Effector CD8-positive, alpha-beta T cell (primary cell): ENCODE measurements around the gene PTH2.

Experiments
- DNase-seq: peaks from one replicate; lab custom pipeline; 2025; lab: John Stamatoyannopoulos, UW

Gene PTH2

DNA sequence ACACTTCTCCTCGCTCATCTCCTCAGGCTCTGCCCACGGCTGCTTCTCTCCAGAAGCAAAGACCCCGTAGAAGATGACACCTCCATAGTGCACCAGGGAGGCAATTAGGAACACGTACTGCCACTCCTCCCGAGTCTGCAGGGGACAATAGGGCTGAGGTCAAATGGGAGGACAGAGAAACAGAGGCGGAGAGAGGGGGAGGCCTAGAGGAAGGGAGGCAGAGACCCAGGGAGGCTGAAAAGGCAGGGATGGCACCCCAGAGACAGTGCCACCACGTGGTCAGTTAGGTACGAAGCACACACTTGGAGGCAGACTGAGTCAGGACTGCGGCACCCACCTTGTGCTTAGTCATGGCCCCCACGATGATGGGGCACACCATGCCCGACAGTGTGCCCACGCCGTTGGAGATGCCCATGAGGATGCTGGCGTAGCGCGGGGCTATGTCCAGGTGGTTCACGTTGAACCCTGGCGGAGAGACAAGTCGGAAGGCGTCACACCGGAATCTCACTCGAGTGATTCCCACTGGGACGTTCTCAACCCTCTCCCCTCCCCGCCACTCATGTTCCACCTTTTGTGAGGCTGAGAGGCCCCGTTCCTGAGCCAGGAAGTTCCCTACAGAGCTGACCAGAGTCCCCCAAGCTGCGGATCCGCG is 7.6 kb upstream of the PTH2 start:
- DNase-seq: no peak

DNA sequence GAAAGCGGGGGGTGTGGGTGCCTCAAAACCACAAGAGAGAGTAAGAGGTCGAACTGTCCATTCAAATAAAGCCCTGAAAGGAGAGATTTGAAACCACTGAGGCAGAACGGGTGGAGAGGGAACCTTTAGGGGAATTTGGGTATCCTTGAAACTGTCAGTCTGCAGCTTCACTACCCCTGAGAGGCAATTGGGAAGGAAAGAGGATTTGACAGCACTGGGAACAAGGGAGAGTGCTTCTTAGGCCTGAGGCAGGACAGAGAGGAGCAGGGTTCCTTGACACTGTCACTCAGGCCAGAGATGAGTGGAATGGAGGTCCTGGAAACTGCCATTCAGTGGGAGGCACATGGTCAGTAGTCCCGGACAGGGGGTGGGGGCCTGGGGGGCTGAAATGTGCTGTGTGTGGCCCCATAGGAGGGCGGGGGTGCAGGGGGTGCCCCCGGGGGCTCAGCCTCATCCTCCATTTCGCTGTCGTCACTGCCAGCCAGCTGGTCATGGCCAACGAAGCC is 7.0 kb upstream of the PTH2 start:
- no peak for DNase-seq

DNA sequence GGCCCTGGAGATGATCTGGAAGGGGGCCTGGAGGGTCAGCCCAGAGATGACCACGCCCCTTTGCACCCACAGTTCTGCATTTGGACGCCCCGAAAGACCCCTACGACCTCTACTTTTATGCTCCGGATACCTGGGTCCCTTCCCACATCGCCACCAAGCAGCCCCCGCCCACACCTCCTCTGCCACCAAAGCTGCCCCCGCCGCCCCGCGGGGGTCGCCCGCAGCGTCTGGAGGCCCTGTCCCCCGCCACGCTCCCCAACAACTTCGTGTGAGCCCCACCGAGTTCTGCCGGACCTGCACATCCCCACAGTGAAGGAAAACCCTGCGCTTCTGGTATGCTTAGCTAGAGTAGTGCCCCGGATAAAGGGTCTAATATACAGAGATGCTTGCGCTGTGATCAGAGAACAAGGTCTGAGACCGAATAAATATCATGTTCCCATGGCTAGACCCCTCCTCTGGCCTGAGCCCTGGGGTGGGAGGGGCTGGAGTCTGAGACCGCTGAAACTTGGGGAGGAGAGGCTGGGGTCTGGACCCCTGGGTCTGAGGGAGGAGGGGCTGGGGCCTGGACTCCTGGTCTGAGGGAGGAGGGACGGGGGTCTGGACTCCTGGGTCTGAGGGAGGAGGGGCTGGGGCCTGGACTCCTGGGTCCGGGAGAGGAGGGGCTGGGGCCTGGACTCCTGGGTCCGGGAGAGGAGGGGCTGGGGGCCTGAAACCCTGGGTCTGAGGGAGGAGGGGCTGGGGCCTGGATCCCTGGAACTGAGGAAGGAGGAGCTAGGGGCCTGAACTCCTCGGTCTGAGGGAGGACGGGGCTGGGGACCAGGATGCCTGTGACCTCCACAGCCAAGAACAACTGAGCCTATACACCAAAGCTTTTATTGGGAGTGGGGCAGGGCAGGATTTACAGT is 5.6 kb upstream of the PTH2 start:
- no peak for DNase-seq

DNA sequence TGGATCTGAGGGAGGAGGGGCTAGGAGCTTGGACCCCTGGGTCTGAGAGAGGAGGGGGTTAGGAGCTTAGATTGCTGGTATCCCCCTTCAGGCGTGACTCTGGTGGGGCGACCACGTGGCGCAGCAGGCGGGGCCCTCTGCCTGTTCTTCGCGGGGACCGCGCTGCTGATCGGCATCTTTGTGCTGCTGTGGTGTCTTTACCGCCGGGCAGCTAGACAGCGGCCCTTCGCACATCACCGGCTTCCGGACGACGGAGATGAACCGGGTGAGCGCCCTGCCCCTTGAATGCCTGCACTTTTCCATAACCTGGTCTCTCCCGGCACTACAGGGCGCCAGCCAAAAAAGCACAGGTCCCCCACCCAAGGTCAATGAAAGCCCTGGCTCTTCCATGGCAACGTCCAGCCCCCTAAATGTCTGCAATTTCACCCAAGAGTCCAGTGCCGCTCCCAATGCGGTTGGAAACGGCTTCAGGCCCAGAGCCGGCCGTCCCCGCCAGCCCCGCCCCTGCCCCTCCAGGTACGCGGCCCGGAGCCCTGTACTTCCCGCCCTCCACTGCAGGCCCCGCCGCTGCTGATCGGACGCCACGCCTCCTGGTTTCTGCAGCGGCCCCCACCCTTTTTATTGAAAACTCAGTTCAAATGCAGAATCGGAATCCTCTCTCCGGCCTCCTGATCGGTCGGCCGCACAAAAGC is 4.8 kb upstream of the PTH2 start:
- no peak for DNase-seq

DNA sequence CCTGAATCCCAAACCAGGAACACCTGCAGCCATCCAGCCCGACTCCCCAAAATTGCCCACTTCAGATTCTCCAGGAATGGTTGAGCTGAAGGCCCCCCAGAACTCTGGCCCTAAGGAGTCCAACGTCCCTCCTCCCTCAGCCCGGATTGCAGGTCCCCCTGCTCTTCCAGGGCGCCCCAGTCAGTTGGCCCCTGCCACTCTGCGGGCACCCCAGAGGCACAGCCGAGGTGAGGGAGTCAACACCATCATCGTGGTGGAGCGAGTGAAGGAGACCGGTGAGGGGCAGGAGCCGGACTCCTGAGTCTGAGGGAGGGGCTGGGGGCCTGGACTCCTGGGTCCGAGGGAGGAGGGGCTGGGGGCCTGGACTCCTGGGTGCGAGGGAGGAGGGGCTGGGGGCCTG is 4.1 kb upstream of the PTH2 start:
- no peak for DNase-seq

DNA sequence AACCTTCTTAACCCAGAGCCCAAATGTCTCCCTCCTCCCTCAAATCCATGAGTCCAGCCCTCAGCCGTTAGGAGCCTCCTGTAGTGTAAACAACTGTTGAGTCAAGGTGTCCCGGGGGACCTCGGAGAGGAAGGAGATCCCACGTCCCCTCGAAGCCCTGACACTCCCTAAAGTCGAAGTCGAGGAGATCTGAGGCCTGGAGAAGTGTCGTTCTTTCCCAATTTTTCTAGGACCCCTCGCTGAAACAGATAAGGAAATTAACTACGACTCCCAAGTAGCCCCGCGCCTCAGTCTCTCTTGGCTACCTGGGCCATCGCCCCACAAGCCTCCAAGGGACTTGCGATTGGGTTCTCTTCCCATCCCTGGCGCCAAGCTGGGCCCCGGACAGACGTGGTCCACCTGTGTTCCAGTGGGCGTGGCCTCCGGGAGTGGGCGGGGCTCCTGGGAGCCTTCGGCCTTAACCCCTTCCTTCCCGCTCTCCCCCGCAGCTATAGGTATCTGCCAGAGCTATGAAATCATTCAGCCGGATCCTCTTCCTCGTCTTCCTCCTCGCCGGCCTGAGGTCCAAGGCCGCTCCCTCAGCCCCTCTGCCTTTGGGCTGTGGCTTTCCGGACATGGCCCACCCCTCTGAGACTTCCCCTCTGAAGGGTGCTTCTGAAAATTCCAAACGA is 2.8 kb upstream of the PTH2 start:
- DNase-seq: no peak

DNA sequence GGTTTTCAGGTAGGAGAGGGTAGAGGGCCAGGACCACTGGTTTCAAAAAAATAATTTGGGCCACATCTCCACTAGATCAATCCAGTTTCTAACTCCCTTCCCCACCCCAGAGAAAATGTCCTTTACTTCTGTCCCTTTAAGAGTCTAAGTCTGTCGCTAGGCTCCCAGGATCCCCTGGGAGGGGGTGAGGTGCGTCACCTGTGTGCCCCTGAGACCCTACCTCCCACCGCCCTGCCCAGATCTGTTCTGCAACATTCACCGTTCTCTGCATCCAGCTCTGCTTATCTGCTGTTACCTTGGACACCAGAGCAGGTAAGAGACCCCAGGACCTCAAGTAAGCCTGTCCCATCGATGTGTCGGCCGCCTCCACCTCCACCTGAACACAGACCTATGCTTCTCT is 1.9 kb upstream of the PTH2 start, which contains the start of gene GFY:
Gene GFY (plus strand): TSS at position 211 of the 400 bp plus-strand sequence. CDS start 1,043 bp downstream, outside the sequence.
- DNase-seq: no peak

DNA sequence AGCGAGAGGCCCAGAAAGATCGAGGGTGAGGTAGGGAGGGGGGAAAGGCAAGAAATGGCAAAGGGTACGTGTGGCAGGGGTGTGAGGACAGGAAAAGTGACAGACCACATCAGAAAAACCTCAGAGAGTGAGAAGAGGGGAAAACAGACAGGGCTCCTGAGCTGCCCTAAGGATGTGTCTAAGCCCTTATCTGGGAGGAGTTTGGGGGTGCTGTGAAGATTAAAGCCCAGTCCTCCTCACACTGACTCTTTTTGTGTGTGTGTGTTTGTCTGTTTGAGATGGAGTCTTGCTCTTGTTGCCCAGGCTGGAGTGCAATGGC is 703 bp upstream of the PTH2 start:
- DNase-seq: no peak

DNA sequence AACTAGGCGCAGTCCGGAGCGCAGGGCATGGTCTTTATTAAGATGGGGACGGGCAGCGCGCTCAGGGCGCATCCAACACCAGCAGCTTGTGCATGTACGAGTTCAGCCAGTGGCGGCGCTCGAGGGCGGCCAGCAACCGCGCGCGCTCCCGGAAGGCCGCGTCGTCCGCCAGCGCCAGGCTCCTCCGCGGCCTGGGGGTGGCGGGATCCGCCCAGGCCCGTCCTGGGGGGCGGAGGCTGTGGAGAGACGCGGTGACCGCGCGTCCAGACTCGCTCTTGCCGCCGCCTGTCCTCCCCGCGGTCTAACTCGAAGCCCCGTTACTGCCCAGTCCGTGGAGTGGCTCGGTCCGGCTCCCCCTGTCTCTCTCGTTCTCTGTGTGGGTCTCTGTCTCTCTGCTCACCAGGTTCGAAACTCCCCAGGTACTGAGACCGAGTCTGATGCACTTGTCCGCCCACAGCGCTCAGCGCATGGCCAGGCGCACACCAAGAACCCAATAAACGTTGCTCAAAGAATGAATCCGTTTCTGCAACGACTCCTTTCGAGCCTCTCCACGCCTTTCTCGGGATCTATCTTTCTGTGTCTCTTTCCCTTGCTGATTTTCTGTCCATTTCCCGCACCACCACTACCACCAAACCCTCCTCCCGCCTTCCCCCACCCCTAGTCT is 702 bp downstream of the PTH2 start:
- DNase-seq: no peak

DNA sequence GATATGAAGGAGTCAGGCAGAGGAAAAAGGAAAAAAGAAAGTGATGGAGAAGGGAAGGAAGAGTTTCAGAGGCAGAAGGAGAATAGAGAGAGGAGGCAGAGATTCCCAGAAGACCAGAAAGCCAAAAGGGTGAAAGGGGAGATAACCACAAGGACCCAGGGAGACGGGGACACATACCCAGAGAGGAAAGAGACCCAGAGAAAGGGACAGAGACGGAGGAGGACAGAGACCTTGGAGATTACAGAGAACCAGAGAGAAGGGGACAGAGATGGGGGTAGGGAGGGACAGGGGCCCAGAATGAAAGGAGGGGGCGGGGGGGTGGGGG is 1.4 kb downstream of the PTH2 start:
- no peak for DNase-seq

DNA sequence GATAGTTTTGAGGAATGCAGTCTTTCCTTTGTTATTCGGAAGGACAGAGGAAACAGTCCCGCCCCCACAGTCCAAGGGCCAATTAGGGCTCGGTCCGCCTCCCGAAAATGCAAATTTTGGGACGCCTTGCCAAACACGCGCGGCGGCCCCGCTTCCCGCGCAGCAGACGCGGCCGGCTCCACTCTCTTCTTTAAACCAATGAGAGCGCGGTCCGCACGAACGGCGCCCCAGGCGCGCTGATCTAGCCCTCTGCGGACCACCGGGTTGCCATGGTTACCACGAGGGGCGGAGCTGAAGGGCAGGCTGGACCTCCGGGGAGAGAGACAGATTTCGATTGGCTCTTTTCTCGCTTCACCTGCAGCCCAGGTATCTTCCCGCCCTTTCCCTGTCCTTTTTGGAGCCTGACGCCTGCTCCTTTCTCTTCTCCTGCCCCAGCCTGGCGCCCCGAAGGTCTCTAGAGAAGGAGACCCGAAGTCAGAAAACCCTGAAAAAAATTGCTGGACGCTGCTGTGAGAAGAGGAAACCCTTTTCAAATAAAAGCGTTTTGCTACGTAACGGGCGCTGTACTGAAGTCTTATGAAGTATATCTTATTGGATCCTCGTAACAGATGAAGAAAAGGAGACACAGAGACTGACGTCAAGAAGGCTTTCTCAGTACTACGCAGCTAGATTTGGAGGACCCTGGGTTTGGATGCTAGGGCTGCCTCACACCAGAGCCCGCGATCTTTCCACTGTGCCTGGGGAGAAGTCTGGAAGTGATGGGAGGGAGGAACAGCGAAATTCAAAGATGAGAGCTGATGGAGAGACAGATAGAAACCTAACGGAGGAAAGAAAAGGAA is 2.0 kb downstream of the PTH2 start:
- no peak for DNase-seq

DNA sequence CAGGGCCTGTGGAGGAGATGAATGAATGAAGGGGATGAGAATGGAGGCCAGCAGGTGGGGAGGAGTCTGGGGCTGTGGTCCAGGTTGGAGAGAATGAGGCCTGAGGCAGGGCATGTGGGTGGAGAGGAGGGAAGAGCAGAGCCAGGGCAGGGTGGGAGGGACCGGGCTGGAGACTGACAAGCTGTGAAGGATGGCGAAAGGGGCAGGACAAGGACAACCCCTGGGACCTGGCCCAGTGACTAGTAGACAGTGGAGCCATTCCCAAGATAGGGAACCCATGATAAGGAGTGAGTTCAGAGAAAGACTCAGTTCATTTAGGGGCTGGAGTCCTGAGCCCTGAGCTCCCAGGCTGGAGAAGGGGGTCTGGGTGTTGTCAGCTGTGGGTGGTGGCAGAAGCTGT is 3.0 kb downstream of the PTH2 start:
- no peak for DNase-seq

DNA sequence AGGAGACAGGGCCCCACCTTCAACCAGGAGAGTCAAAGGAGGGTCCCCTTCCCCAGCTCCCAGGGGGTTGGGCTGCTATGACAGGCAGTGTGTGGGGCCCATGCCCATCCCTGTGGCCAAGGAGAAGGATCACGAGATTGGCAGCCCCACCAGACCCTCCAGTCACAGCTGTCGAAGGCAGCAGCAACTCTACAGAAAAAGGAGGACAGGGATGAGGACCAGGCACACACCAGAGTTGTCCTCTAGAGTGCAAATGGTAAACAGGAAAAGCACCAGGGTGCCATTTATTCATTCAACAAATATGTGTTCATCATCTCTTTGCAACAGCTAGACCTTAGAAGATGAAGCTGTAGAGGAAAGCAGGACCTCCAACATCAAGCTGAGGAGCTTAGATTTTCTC is 4.1 kb downstream of the PTH2 start:
- no peak for DNase-seq

DNA sequence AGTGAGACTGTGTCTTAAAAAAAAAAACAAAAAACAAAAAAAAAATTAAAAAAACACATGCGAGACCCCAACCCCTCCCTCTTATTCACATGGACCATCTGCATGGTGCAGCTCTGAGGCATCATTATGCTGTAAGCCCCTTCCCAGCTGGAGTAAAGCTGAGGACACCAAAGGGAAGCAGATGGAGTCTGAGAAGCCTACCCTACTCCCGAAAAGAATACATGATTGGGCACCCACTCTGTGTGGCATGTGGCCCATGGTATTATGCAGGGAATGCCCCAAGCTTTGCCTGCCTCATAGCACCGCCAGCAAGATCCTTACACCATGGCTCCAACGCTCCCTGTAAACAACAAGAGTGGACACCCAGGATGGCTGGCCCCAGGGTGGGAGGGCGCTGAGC is 4.7 kb downstream of the PTH2 start:
- no peak for DNase-seq

DNA sequence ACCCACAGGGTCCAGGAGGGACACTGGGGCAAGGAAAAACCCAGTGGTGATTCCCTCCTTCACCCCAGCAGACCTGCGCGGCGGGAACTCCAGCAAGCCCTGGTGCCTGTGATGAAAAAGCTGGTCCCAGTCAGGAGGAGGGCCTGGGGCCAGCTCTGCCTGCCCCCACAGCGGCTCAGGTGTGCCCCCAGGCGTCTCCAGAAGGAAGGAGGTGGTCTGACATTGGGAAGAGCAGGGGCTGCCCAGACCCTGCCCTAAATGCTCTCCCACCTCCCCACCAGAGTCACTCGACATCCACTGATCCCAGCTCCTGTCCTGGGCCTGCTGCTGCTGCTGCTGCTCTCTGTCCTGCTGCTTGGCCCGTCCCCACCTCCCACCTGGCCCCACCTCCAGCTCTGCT is 6.2 kb downstream of the PTH2 start:
- DNase-seq: no peak

DNA sequence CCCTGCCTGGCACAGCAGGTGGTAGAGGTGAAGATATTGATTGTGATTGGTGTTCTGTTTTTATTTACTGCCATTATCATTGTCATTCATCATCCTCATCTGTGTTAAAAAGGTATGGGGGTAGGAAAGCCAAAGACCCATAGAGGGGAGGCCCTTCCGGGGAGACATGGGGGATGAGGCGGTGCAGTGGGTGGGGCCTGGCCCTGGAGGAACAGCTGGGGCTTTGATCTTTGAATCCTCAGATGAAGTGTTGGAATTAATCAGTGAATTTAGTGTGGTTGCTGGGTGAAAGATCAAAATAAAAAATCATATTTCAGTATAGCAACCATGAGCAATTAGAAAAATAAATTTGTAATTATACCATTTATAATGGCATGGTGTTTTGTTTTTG is 7.4 kb downstream of the PTH2 start:
- no peak for DNase-seq

DNA sequence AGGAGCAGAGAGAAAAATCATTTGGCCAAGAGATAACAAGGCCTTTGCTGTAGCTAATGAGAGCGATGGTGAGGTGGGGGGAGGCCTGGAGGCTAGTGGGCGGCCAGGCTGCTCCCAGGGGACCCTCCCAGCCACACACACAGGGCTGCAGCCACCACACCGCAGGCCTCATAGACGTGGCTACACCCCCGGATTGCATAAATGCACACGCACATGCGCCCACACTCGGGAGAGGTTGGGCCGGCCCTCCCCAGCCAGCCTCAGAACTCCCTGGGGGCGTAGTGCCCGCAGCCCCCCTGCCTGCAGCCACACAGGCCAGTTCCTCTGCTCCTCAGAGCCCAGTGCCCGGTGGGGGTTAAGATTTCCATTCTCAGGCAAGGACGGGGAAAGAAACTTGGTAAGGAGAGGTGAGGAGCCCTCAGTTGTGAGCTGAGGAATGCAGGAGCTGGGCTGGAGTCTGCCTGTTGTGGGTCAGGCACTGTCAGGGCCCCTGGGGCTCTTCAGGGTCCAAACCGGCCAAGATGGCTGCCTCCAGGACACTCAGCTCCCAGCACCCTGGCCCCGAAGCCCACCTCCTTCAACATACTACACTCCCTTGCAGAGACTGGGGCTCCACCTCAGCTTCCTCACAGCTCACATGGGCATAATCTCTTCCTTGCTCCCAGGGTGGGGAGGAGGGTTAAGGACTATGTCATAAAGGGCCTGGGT is 8.0 kb downstream of the PTH2 start:
- DNase-seq: no peak

DNA sequence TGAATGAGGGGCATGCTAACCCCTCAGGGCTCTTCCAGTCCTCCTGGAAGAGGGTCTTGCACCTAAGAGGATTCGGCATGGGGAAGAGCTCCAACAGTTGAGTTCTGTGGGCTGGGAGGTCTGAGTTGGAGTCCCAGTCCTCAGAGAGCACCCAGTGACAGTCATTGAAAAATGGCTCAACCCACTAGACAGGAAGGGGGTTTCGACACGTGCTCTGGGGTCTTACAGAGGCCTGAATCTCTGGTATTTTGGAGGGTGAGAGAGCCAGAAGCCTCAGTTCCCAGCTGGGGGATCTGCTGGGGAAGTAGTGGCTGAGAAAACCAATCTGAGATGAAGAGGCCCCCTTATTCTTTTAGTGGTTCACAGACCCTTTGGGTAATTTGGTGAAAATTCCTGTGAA is 9.0 kb downstream of the PTH2 start:
- DNase-seq: no peak

DNA sequence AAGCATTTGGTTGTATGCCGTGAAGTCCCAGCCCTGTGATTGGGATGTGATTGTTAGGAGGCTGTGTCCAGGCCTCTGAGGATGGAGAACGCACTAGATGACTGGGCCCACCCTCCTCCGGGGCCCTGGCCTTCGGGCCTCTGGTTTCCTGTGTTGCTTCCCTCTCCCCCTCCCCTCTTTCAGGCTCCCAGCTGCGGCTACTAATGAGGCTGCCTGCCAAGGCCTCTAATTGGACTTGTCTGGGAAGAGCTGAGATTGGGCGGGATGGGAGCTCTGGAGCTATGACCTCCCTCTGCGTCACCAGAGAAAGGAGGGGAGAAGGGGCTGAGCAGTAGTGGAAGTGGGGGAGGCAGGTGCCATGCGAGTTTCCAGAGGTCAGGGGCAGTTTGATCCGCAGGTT is 9.9 kb downstream of the PTH2 start:
- no peak for DNase-seq

DNA sequence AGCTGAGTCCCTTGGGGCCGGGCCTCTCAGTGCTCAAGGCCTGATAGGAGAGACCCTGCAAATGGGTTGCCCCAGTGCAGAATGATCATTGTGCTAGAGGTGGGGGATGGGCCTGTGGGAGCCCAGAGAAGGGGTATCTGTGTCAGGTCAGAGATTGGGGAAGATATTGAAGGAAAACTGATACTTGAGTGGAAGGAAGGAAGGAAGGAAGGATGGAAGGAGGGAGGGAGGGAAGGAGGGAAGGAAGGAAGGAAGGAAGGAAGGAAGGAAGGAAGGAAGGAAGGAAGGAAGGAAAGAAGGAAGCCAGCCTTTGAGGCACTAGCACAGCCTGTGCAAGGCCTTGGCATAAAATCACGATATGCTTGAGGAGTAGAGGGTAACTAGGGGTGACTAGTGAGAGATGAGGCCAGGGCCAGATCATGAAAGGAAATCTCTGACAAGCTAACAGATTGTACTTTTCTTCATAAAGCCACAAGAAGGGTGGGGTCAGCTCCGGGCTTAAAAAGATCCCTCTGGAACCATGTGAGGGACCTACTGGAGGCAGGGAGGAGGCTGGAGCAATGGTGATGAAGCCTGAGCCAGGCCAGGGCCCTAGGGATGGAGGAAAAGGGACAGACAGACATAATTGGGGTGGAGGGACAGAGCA is 11.4 kb downstream of the PTH2 start:
- no peak for DNase-seq
